Keratinocyte (primary cell): ENCODE data around the gene GPR152.

Experiments used
- EZH2 ChIP-seq: IDR thresholded peaks from one replicate; pipeline ENCODE4 v1.6.1; 2012; ENCODE audit warnings: inconsistent platforms, mild to moderate bottlenecking, low read length, moderate library complexity
- TF ChIP-seq, protein P1 (sequence below), 3 experiments: IDR thresholded peaks in 1 of 3; conservative IDR thresholded peaks in 1 of 3; optimal IDR thresholded peaks in 1 of 3; 2 replicates in 2 of 3; 3 replicates in 1 of 3; pipeline versions ENCODE3 to v1.5.1; 2011; ENCODE audit warnings: low read length in 3 of 3, mild to moderate bottlenecking in 3 of 3, moderate library complexity in 2 of 3, control low read depth in 1 of 3, inconsistent platforms in 1 of 3; ENCODE audit not compliant: insufficient read depth in 2 of 3; ENCODE audit errors: extremely low read depth in 1 of 3

DNA sequence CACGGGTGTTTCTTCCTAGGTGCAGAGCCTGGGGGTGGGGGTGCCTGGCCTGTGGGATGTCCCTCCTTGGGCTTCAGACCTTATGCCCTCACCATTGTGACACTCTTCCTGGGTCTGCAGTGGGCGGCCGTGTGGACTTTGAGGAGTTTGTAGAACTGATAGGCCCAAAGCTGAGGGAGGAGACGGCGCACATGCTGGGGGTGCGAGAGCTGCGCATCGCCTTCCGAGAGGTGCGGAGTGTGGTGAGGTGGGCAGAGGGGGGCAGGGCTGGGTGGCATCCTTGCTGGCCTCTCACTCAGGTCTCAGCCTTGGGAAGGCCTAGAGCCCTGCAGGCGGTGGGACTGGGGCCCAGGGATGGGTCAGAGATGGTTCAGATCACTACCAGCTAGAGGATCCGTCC, 4.9 kb upstream of the GPR152 start:
- no peak for TF ChIP-seq EZH2
- TF ChIP-seq, protein P1, sequence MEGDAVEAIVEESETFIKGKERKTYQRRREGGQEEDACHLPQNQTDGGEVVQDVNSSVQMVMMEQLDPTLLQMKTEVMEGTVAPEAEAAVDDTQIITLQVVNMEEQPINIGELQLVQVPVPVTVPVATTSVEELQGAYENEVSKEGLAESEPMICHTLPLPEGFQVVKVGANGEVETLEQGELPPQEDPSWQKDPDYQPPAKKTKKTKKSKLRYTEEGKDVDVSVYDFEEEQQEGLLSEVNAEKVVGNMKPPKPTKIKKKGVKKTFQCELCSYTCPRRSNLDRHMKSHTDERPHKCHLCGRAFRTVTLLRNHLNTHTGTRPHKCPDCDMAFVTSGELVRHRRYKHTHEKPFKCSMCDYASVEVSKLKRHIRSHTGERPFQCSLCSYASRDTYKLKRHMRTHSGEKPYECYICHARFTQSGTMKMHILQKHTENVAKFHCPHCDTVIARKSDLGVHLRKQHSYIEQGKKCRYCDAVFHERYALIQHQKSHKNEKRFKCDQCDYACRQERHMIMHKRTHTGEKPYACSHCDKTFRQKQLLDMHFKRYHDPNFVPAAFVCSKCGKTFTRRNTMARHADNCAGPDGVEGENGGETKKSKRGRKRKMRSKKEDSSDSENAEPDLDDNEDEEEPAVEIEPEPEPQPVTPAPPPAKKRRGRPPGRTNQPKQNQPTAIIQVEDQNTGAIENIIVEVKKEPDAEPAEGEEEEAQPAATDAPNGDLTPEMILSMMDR (optimal IDR thresholded peaks at IDR 0.05 in 1 of 3, IDR thresholded peaks at IDR 0.05 in 1 of 3, conservative IDR thresholded peaks at IDR 0.05 in 1 of 3; ENCODE audit: extremely low read depth in 1 of 3, insufficient read depth in 2 of 3, low read length in 3 of 3) = no peak
